Calu3 (cell line): ENCODE results near the gene TP53I13. TPM values are rescaled to one million over a fixed set of nuclear protein-coding genes. Genes with fewer than 3 reads are reported as not detected.

Source experiments
- BruUV-seq: library from RNA; stranded (reverse); fragments of 400-500 nt; replicated peaks from 2 replicates; lab custom pipeline; 2021; lab: Mats Ljungman, UMichigan
- CTCF ChIA-PET: fragments of 300-600 bp; sonication (Branson Sonifier 250); formaldehyde crosslinking; loops from one replicate; lab custom pipeline; 2022; ENCODE audit warnings: antibody characterized with exemption; lab: Charles Lee
- DNase-seq: peaks from one replicate; pipeline ENCODE4 v3.0.0; 2022
- H3K27ac Mint-ChIP-seq: one replicate; pipeline ENCODE4 v1.8.0; 2022; ENCODE audit warnings: mixed read lengths; ENCODE audit not compliant: unreplicated experiment
- H3K27me3 Mint-ChIP-seq: one replicate; pipeline ENCODE4 v1.8.0; 2022; ENCODE audit warnings: mixed read lengths; ENCODE audit not compliant: unreplicated experiment
- H3K36me3 Mint-ChIP-seq: one replicate; pipeline ENCODE4 v1.8.0; 2022; ENCODE audit warnings: mild to moderate bottlenecking, moderate library complexity, mixed read lengths; ENCODE audit not compliant: insufficient read depth, unreplicated experiment
- H3K4me1 Mint-ChIP-seq: one replicate; pipeline ENCODE4 v1.8.0; 2022; ENCODE audit warnings: mild to moderate bottlenecking, low read depth, mixed read lengths; ENCODE audit not compliant: unreplicated experiment
- H3K4me3 Mint-ChIP-seq: one replicate; pipeline ENCODE4 v1.8.0; 2022; ENCODE audit warnings: mild to moderate bottlenecking, low read depth, moderate library complexity, mixed read lengths; ENCODE audit not compliant: unreplicated experiment
- H3K9me3 Mint-ChIP-seq: one replicate; pipeline ENCODE4 v1.8.0; 2022; ENCODE audit warnings: low read depth, mixed read lengths; ENCODE audit not compliant: unreplicated experiment
- intact Hi-C: fragments of 100-400 bp; cut with micrococcal nuclease; formaldehyde crosslinking; loops from one replicate; pipeline ENCODE4 v1.10.0; 2022; ENCODE audit not compliant: unreplicated experiment
- total RNA-seq: library from RNA; stranded (reverse); gene quantifications from 2 replicates; pipeline ENCODE4 v1.2.3, GENCODE V29; 2022
- TF ChIP-seq, protein P1 (sequence below): fragments of 200-600 bp; IDR thresholded peaks from one replicate; pipeline ENCODE4 v1.8.0; 2022; ENCODE audit warnings: antibody characterized with exemption; ENCODE audit not compliant: unreplicated experiment

TP53I13 gene
- total RNA-seq, 1 experiment from 2014 or later: 35.1 TPM

GRCh38 chr17:29578626-29579485 lies 10.4 kb downstream of the TP53I13 start:
- Mint-ChIP-seq H3K4me3 (no peak overlapping the region), H3K36me3 (peaks cover 30% of the 10 kb centered on the region), H3K9me3 (no peaks in the 10 kb centered on the region), H3K27me3 (no peaks in the 10 kb centered on the region), H3K27ac (no peak overlapping the region), H3K4me1 (peaks cover 9% of the 10 kb centered on the region)
- DNase-seq: no peak
- TF ChIP-seq, protein P1, sequence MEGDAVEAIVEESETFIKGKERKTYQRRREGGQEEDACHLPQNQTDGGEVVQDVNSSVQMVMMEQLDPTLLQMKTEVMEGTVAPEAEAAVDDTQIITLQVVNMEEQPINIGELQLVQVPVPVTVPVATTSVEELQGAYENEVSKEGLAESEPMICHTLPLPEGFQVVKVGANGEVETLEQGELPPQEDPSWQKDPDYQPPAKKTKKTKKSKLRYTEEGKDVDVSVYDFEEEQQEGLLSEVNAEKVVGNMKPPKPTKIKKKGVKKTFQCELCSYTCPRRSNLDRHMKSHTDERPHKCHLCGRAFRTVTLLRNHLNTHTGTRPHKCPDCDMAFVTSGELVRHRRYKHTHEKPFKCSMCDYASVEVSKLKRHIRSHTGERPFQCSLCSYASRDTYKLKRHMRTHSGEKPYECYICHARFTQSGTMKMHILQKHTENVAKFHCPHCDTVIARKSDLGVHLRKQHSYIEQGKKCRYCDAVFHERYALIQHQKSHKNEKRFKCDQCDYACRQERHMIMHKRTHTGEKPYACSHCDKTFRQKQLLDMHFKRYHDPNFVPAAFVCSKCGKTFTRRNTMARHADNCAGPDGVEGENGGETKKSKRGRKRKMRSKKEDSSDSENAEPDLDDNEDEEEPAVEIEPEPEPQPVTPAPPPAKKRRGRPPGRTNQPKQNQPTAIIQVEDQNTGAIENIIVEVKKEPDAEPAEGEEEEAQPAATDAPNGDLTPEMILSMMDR: no peak
- intact Hi-C loops: no loop called here
- BruUV-seq: no TSS peak
- CTCF ChIA-PET: interaction anchor here (0.7 to 2.4 kb wide), 3 partner anchors 7 to 1485 kb away, joined by 3 to 18 read pairs (median 4); partner anchors contain the start of gene ANKRD13B

DNA sequence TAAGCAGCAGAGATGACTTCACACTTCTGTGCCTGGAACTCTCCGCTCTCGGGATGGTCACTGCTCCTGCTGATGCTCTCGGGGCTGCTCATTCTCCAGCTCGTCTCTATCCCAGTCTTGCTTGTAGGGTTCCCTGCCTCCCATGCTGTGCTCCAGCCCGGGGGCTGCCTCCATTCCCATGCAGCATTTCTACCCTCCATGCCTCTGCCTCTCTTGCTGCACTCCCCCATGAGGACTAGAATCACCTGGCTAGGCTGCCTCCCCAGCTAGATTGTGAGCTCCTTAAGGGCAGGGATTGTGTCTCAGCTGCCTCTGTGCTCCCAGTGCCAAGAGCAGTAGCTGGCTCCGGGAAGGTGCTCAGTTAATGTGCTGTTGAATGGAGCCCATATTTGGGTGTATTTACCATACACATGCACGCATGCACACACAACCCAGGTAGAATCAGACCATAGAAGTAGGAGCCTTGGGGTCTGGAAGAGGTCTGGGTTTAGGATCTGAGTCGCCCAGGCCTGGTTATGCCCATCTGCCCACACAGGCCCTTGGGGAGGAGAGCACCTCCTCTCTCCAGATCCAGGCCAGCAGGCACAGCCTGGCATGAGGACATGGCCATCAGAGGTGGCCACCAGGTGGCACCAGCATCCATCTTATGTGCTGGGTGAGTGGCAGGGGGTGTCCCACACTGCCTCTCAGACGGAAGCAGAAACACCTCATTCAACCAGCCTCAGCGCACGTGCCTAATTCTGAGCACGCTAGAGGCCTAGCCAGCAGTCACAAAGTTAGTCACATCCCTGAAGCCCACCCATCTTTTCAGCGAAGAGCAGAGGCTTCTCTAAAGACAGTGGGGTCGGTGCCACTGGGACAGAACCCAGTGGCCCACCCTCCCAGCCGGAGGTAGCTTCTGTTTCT lies 11.6 kb downstream of the TP53I13 start:
- CTCF ChIA-PET: interaction anchor here (1.8 to 2.4 kb wide), 2 partner anchors 12 to 37 kb away, joined by 11 to 18 read pairs; partner anchors contain the start of gene ANKRD13B

GRCh38 chr17:29581583-29582253 lies 13.2 kb downstream of the TP53I13 start:
- CTCF ChIA-PET: interaction anchor here (0.6 to 2.4 kb wide), 4 partner anchors 10 to 512 kb away, joined by 3 to 18 read pairs (median 8); partner anchors contain the start of gene ANKRD13B
- DNase-seq: no peak
- intact Hi-C loops: loop anchor here (2.0 to 5.0 kb wide), 2 partner anchors 36 to 439 kb away; no protein-coding TSS in a partner anchor
- H3K27ac Mint-ChIP-seq: no peak overlapping the region
- BruUV-seq: no TSS peak
- H3K4me3 Mint-ChIP-seq: no peak overlapping the region
- H3K9me3 Mint-ChIP-seq: no peaks in the 10 kb centered on the region
- TF ChIP-seq, protein P1: no peak
- peaks cover 15% of the 10 kb centered on the region for H3K36me3 Mint-ChIP-seq
- peaks cover 9% of the 10 kb centered on the region for H3K4me1 Mint-ChIP-seq
- H3K27me3 Mint-ChIP-seq: no peaks in the 10 kb centered on the region

More for the DNA sequence above, 11.6 kb downstream of the TP53I13 start:
- BruUV-seq: no TSS peak
- Mint-ChIP-seq H3K4me3 (no peak overlapping the region), H3K4me1 (peaks cover 9% of the 10 kb centered on the region), H3K27ac (no peak overlapping the region), H3K36me3 (peaks cover 29% of the 10 kb centered on the region), H3K27me3 (no peaks in the 10 kb centered on the region), H3K9me3 (no peaks in the 10 kb centered on the region)
- peak; percentile 90 for DNase-seq
- TF ChIP-seq, protein P1: peak; percentile 81
- intact Hi-C loops: loop anchor here (2.0 to 5.0 kb wide), 2 partner anchors 37 to 441 kb away; no protein-coding TSS in a partner anchor
